HepG2 (cell line): Measurements from ENCODE around the gene EMC9. TPM values are rescaled to one million over a fixed set of nuclear protein-coding genes. Genes with fewer than 3 reads are reported as not detected.

ENCODE experiments used
- ATRX ChIP-seq: sonication (generic); formaldehyde crosslinking; IDR thresholded peaks from 2 replicates; pipeline ENCODE4 v1.4.0; 2020; ENCODE audit warnings: missing genetic modification reagents, borderline replicate concordance
- ELF3 ChIP-seq: IDR thresholded peaks from 2 replicates; pipeline ENCODE4 v1.6.1; 2016; ENCODE audit warnings: missing genetic modification reagents, missing compliant biosample characterization
- ELK4 ChIP-seq: sonication (generic); formaldehyde crosslinking; IDR thresholded peaks from 2 replicates; pipeline ENCODE4 v1.9.0; 2021; ENCODE audit warnings: missing genetic modification reagents, borderline replicate concordance
- HINFP ChIP-seq: sonication (generic); formaldehyde crosslinking; IDR thresholded peaks from 2 replicates; pipeline ENCODE4 v1.4.0; 2020; ENCODE audit warnings: low read depth, mild to moderate bottlenecking, missing genetic modification reagents
- KDM1A ChIP-seq: IDR thresholded peaks from 2 replicates; pipeline ENCODE4 v1.6.1; 2016; ENCODE audit warnings: missing compliant biosample characterization
- MNT ChIP-seq: fragments of 450-650 bp; IDR thresholded peaks from 2 replicates; pipeline ENCODE4 v1.6.1; 2016
- MTA1 ChIP-seq: sonication (generic); formaldehyde crosslinking; IDR thresholded peaks from 2 replicates; pipeline ENCODE4 v1.4.0; 2020; ENCODE audit warnings: missing genetic modification reagents, mild to moderate bottlenecking, borderline replicate concordance
- PHF5A ChIP-seq: IDR thresholded peaks from one replicate; pipeline ENCODE4 v1.6.1; 2018; ENCODE audit warnings: low read depth, missing genetic modification reagents; ENCODE audit not compliant: unreplicated experiment
- SOX5 ChIP-seq: IDR thresholded peaks from 2 replicates; pipeline ENCODE4 v1.6.1; 2016; ENCODE audit warnings: borderline replicate concordance
- TFDP2 ChIP-seq: sonication (generic); formaldehyde crosslinking; IDR thresholded peaks from 2 replicates; pipeline ENCODE4 v1.4.0; 2020; ENCODE audit warnings: missing genetic modification reagents
- TRIM24 ChIP-seq: sonication (generic); formaldehyde crosslinking; IDR thresholded peaks from 2 replicates; pipeline ENCODE4 v1.8.0; 2022; ENCODE audit warnings: mild to moderate bottlenecking, missing genetic modification reagents
- ZBTB34 ChIP-seq: sonication (generic); formaldehyde crosslinking; IDR thresholded peaks from 2 replicates; pipeline ENCODE4 v1.8.0; 2022; ENCODE audit warnings: mild to moderate bottlenecking, missing genetic modification reagents
- ZFP1 ChIP-seq: IDR thresholded peaks from 2 replicates; pipeline ENCODE4 v1.6.1; 2016
- ZKSCAN5 ChIP-seq: sonication (generic); formaldehyde crosslinking; IDR thresholded peaks from 2 replicates; pipeline ENCODE4 v1.5.1; 2020; ENCODE audit warnings: mild to moderate bottlenecking, missing genetic modification reagents
- ZNF460 ChIP-seq: sonication (generic); formaldehyde crosslinking; IDR thresholded peaks from 2 replicates; pipeline ENCODE4 v1.5.1; 2020; ENCODE audit warnings: missing genetic modification reagents, mild to moderate bottlenecking, borderline replicate concordance
- ZNF496 ChIP-seq: sonication (generic); formaldehyde crosslinking; IDR thresholded peaks from 2 replicates; pipeline ENCODE4 v1.8.1; 2023; ENCODE audit warnings: mild to moderate bottlenecking, moderate library complexity, missing genetic modification reagents; ENCODE audit not compliant: insufficient replicate concordance
- ZNF557 ChIP-seq: sonication (generic); formaldehyde crosslinking; IDR thresholded peaks from 2 replicates; pipeline ENCODE4 v1.4.0; 2020; ENCODE audit warnings: missing genetic modification reagents
- ZNF562 ChIP-seq: sonication (generic); formaldehyde crosslinking; IDR thresholded peaks from 2 replicates; pipeline ENCODE4 v1.8.0; 2022; ENCODE audit warnings: missing genetic modification reagents, borderline replicate concordance
- ZNF569 ChIP-seq: sonication (generic); formaldehyde crosslinking; IDR thresholded peaks from 2 replicates; pipeline ENCODE4 v1.5.0; 2020; ENCODE audit warnings: mild to moderate bottlenecking, missing genetic modification reagents, moderate library complexity, borderline replicate concordance
- ZNF704 ChIP-seq: sonication (generic); formaldehyde crosslinking; IDR thresholded peaks from 2 replicates; pipeline ENCODE4 v1.8.1; 2023; ENCODE audit warnings: mild to moderate bottlenecking, inconsistent platforms, moderate library complexity, missing genetic modification reagents, borderline replicate concordance
- ZNF775 ChIP-seq: sonication (generic); formaldehyde crosslinking; IDR thresholded peaks from 2 replicates; pipeline ENCODE4 v1.4.0; 2020; ENCODE audit warnings: missing genetic modification reagents, mild to moderate bottlenecking, moderate library complexity, borderline replicate concordance
- ZNF781 ChIP-seq: sonication (generic); formaldehyde crosslinking; IDR thresholded peaks from 2 replicates; pipeline ENCODE4 v1.5.1; 2020; ENCODE audit warnings: borderline replicate concordance, mild to moderate bottlenecking, missing genetic modification reagents; ENCODE audit errors: not compliant biosample characterization
- ZNF891 ChIP-seq: sonication (generic); formaldehyde crosslinking; IDR thresholded peaks from 2 replicates; pipeline ENCODE4 v1.5.0; 2020; ENCODE audit warnings: mild to moderate bottlenecking, missing genetic modification reagents
- polyA plus RNA-seq, 8 experiments: library from polyadenylated mRNA; depleted of rRNA in 3 of 8; stranded (reverse) in 7 of 8; unstranded in 1 of 8; fragments of >200 nt; fragmentation: Illumina TruSeq in 4 of 8; extraction: Trizol in 4 of 8; gene quantifications; 2 replicates each; pipeline versions ENCODE4 v1.2.1 to v1.2.3, GENCODE V29; 2011 to 2016; ENCODE audit warnings: low read depth in 4 of 8, missing spikeins in 1 of 8, mixed read lengths in 1 of 8; ENCODE audit not compliant: insufficient read depth in 1 of 8
- total RNA-seq, 5 experiments: library from RNA; depleted of rRNA; stranded (reverse); fragments of >200 nt; fragmentation: Illumina TruSeq; extraction: Trizol; gene quantifications; 2 replicates each; pipeline ENCODE4 v1.2.3, GENCODE V29; 2016; ENCODE audit warnings: low read depth in 1 of 5

Gene EMC9
- total and polyA plus RNA-seq, 2 of the 13 experiments (the other 11 are each of a cell fraction or from before 2014, with no cell fraction given), result 60.5 to 78.7 TPM

GRCh38 chr14:24135584-24135833 is 5.9 kb downstream of the EMC9 start (continued):
- no peak; the same call in 1 of the 2 replicates for TF ChIP-seq ZNF704 (CRISPR knock-in tag)
- no peak for TF ChIP-seq SOX5 (CRISPR knock-in tag)
- TF ChIP-seq TFDP2 (CRISPR knock-in tag), result no peak
- no peak for TF ChIP-seq ZNF557 (CRISPR knock-in tag)
- TF ChIP-seq ZNF569, result peak; percentile 43; the same call in 1 of the 2 replicates
- TF ChIP-seq ZNF781 (CRISPR knock-in tag), result peak; percentile 87
- TF ChIP-seq ZNF562, result no peak
- TF ChIP-seq PHF5A (CRISPR knock-in tag), result peak; percentile 19
- TF ChIP-seq ZFP1 (CRISPR knock-in tag), result no peak
- TF ChIP-seq ATRX, result peak; percentile 94; the same call in 1 of the 2 replicates
- no peak for TF ChIP-seq ELK4
- no peak for TF ChIP-seq HINFP
- TF ChIP-seq ZNF460 (CRISPR knock-in tag), result no peak
- TF ChIP-seq MNT, result no peak
- no peak for TF ChIP-seq ELF3 (CRISPR knock-in tag)
- 0 out of 2 replicates have a peak, but pooled peaks have one; percentile 20 for TF ChIP-seq ZNF775
- TF ChIP-seq ZNF496, result no peak
- TF ChIP-seq ZKSCAN5 (CRISPR knock-in tag), result peak; percentile 44; the same call in 1 of the 2 replicates
- TF ChIP-seq KDM1A (CRISPR knock-in tag), result no peak
- no peak for TF ChIP-seq MTA1 (CRISPR knock-in tag)
- no peak for TF ChIP-seq ZBTB34 (CRISPR knock-in tag)
- no peak for TF ChIP-seq TRIM24 (CRISPR knock-in tag)
- no peak for TF ChIP-seq ZNF891 (CRISPR knock-in tag)
